ENCODE results near the gene SNTA1. TPM values are rescaled to one million over a fixed set of nuclear protein-coding genes. Genes with fewer than 3 reads are reported as not detected.
A peak's percentile ranks its signal among the peaks of the same experiment; 100 is the strongest.

The SNTA1 gene
- total and polyA plus RNA-seq, 2 of the 8 experiments (the other 6 are each of a cell fraction or from before 2014, with no cell fraction given) = 4.5 to 8.0 TPM

DNA sequence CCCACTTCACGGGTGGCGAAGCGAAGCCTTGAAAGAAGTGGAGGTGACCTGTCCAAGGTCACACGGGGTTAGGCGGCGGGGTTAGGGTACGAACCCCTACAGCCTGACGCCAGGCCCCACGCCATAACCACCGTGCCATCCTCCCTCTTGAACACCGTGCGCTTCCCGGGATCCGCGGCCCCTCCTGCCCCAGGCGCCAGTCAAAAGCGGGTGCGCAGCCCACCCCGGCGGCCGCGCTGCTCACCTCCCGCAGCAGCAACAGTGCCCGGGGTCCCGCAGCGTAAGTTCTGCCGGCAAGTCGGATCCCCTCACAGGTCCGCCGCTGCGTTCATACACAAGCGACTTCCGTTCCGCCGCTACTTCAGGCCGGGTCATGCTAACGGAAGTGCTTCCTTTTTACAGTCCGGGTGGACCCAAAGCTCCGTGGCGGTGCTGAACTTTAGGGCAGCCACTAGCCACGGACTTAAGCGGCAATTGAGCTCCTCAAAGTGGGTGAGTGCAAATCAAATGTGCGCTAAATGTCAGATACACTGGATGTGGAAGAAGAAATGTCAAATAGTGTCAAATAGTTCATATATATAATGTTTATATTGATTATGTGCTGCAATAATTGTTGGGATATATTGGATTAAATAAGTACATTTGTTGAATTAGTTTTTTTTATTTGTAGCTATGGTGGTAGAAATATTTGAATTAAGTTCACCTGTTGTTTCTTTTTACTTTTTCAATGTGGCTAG lies 42.2 kb downstream of the SNTA1 start, which contains the start of gene CDK5RAP1 (continued):
- TF ChIP-seq, protein P1, sequence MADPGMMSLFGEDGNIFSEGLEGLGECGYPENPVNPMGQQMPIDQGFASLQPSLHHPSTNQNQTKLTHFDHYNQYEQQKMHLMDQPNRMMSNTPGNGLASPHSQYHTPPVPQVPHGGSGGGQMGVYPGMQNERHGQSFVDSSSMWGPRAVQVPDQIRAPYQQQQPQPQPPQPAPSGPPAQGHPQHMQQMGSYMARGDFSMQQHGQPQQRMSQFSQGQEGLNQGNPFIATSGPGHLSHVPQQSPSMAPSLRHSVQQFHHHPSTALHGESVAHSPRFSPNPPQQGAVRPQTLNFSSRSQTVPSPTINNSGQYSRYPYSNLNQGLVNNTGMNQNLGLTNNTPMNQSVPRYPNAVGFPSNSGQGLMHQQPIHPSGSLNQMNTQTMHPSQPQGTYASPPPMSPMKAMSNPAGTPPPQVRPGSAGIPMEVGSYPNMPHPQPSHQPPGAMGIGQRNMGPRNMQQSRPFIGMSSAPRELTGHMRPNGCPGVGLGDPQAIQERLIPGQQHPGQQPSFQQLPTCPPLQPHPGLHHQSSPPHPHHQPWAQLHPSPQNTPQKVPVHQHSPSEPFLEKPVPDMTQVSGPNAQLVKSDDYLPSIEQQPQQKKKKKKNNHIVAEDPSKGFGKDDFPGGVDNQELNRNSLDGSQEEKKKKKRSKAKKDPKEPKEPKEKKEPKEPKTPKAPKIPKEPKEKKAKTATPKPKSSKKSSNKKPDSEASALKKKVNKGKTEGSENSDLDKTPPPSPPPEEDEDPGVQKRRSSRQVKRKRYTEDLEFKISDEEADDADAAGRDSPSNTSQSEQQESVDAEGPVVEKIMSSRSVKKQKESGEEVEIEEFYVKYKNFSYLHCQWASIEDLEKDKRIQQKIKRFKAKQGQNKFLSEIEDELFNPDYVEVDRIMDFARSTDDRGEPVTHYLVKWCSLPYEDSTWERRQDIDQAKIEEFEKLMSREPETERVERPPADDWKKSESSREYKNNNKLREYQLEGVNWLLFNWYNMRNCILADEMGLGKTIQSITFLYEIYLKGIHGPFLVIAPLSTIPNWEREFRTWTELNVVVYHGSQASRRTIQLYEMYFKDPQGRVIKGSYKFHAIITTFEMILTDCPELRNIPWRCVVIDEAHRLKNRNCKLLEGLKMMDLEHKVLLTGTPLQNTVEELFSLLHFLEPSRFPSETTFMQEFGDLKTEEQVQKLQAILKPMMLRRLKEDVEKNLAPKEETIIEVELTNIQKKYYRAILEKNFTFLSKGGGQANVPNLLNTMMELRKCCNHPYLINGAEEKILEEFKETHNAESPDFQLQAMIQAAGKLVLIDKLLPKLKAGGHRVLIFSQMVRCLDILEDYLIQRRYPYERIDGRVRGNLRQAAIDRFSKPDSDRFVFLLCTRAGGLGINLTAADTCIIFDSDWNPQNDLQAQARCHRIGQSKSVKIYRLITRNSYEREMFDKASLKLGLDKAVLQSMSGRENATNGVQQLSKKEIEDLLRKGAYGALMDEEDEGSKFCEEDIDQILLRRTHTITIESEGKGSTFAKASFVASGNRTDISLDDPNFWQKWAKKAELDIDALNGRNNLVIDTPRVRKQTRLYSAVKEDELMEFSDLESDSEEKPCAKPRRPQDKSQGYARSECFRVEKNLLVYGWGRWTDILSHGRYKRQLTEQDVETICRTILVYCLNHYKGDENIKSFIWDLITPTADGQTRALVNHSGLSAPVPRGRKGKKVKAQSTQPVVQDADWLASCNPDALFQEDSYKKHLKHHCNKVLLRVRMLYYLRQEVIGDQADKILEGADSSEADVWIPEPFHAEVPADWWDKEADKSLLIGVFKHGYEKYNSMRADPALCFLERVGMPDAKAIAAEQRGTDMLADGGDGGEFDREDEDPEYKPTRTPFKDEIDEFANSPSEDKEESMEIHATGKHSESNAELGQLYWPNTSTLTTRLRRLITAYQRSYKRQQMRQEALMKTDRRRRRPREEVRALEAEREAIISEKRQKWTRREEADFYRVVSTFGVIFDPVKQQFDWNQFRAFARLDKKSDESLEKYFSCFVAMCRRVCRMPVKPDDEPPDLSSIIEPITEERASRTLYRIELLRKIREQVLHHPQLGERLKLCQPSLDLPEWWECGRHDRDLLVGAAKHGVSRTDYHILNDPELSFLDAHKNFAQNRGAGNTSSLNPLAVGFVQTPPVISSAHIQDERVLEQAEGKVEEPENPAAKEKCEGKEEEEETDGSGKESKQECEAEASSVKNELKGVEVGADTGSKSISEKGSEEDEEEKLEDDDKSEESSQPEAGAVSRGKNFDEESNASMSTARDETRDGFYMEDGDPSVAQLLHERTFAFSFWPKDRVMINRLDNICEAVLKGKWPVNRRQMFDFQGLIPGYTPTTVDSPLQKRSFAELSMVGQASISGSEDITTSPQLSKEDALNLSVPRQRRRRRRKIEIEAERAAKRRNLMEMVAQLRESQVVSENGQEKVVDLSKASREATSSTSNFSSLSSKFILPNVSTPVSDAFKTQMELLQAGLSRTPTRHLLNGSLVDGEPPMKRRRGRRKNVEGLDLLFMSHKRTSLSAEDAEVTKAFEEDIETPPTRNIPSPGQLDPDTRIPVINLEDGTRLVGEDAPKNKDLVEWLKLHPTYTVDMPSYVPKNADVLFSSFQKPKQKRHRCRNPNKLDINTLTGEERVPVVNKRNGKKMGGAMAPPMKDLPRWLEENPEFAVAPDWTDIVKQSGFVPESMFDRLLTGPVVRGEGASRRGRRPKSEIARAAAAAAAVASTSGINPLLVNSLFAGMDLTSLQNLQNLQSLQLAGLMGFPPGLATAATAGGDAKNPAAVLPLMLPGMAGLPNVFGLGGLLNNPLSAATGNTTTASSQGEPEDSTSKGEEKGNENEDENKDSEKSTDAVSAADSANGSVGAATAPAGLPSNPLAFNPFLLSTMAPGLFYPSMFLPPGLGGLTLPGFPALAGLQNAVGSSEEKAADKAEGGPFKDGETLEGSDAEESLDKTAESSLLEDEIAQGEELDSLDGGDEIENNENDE (IDR thresholded peaks at IDR 0.05; ENCODE audit: insufficient replicate concordance, low read length) = no peak
- TF ChIP-seq SAP30 (IDR thresholded peaks at IDR 0.05; ENCODE audit: insufficient read depth, insufficient replicate concordance, low read length) (no peak), YY1 (IDR thresholded peaks at IDR 0.05; ENCODE audit: low read depth, low read length) (peak; percentile 62; the same call in 1 of the 2 replicates), SIX5 (IDR thresholded peaks at IDR 0.05; ENCODE audit: low read depth, low read length) (no peak), SP4 (IDR thresholded peaks at IDR 0.05; ENCODE audit: low read length) (0 out of 2 replicates have a peak, but pooled peaks have one; percentile 67), EGR1 (IDR thresholded peaks at IDR 0.05; ENCODE audit: borderline replicate concordance, low read depth, low read length) (peak; percentile 82), KDM4A (IDR thresholded peaks at IDR 0.05; ENCODE audit: low read depth, low read length, severe bottlenecking) (peak; percentile 78), EP300 (IDR thresholded peaks at IDR 0.05; ENCODE audit: borderline replicate concordance in 1 of 2, low read depth in 2 of 2, low read length in 2 of 2) (no peak), GABPA (IDR thresholded peaks at IDR 0.05; ENCODE audit: borderline replicate concordance, insufficient read depth, low read length) (peak; percentile 99), TAF7 (optimal IDR thresholded peaks at IDR 0.05; ENCODE audit: borderline replicate concordance, low read depth, low read length) (peak; percentile 52)

Data from H1 (cell line).